GM23248 (cell line): ENCODE measurements around the gene SGPP2. TPM values are rescaled to one million over a fixed set of nuclear protein-coding genes. Genes with fewer than 3 reads are reported as not detected.

ENCODE experiments used
- DNase-seq: peaks from one replicate; pipeline ENCODE4 v3.0.0-alpha.2; 2015
- H2AFZ ChIP-seq: fragments of 200-600 bp; sonication (generic); 2 replicates; pipeline ENCODE4 v1.6.1; 2016; ENCODE audit warnings: antibody characterized with exemption
- H3F3A ChIP-seq: fragments of 200-600 bp; sonication (generic); 2 replicates; pipeline ENCODE4 v1.6.1; 2016; ENCODE audit warnings: mild to moderate bottlenecking, antibody characterized with exemption, mixed run types; ENCODE audit not compliant: insufficient read depth
- H3K27ac ChIP-seq: fragments of 200-600 bp; sonication (generic); 2 replicates; pipeline ENCODE4 v1.5.1; 2016; ENCODE audit warnings: mild to moderate bottlenecking
- H3K27me3 ChIP-seq: fragments of 200-600 bp; sonication (generic); replicated peaks from 2 replicates; pipeline ENCODE4 v1.6.1; 2016; ENCODE audit warnings: mild to moderate bottlenecking; ENCODE audit not compliant: insufficient read depth
- H3K36me3 ChIP-seq: fragments of 200-600 bp; sonication (generic); 2 replicates; pipeline ENCODE4 v1.6.1; 2016; ENCODE audit warnings: low read depth, mild to moderate bottlenecking
- H3K4me1 ChIP-seq: fragments of 200-600 bp; sonication (generic); 2 replicates; pipeline ENCODE4 v1.6.1; 2016; ENCODE audit warnings: mild to moderate bottlenecking; ENCODE audit not compliant: insufficient read depth
- H3K4me2 ChIP-seq: fragments of 200-600 bp; sonication (generic); one replicate; pipeline ENCODE4 v1.6.1; 2016; ENCODE audit warnings: mild to moderate bottlenecking; ENCODE audit not compliant: unreplicated experiment
- H3K4me3 ChIP-seq: fragments of 200-600 bp; sonication (generic); 2 replicates; pipeline ENCODE4 v1.5.1; 2016; ENCODE audit warnings: mild to moderate bottlenecking
- H3K79me2 ChIP-seq: fragments of 200-600 bp; sonication (generic); 2 replicates; pipeline ENCODE4 v1.6.1; 2016; ENCODE audit warnings: mild to moderate bottlenecking; ENCODE audit not compliant: insufficient read depth
- H3K9ac ChIP-seq: fragments of 200-600 bp; sonication (generic); 2 replicates; pipeline ENCODE4 v1.6.1; 2016; ENCODE audit warnings: mild to moderate bottlenecking
- H3K9me2 ChIP-seq: fragments of 200-600 bp; sonication (generic); 2 replicates; pipeline ENCODE4 v1.6.1; 2016; ENCODE audit warnings: mixed run types, mild to moderate bottlenecking, moderate library complexity; ENCODE audit not compliant: insufficient read depth
- H3K9me3 ChIP-seq: fragments of 200-600 bp; sonication (generic); one replicate; pipeline ENCODE4 v1.6.1; 2017; ENCODE audit warnings: low read depth
- H4K20me1 ChIP-seq: fragments of 200-600 bp; sonication (generic); 2 replicates; pipeline ENCODE4 v1.6.0; 2016; ENCODE audit not compliant: insufficient read depth
- EZH2 ChIP-seq: fragments of 200-600 bp; sonication (generic); IDR thresholded peaks from 2 replicates; pipeline ENCODE4 v1.6.1; 2018; ENCODE audit warnings: antibody characterized with exemption, mild to moderate bottlenecking; ENCODE audit not compliant: insufficient read depth, poor library complexity, severe bottlenecking
- EZH2phosphoT487 ChIP-seq: fragments of 200-600 bp; sonication (generic); IDR thresholded peaks from 2 replicates; pipeline ENCODE4 v1.6.1; 2018; ENCODE audit warnings: antibody characterized with exemption, moderate library complexity, mild to moderate bottlenecking, low read depth; ENCODE audit not compliant: insufficient read depth
- WGBS, 2 experiments: methylation state at CpG; one replicate each; pipeline ENCODE4 v1.1.6; 2015 to 2017; ENCODE audit warnings: low lambda C conversion rate in 2 of 2, low coverage in 1 of 2; ENCODE audit errors: missing lambda C conversion rate in 2 of 2; 5-methylcytosine and 5-hydroxymethylcytosine counted together
- in situ Hi-C: fragments of 300-500 bp; cut with MboI; formaldehyde crosslinking; loops from 2 replicates; pipeline ENCODE4 v1.15.0; 2020
- polyA plus RNA-seq: library from polyadenylated mRNA; unstranded; fragments of >200 nt; fragmentation: Nextera tagmentation; extraction: Ambion mirVana; gene quantifications from 2 replicates; pipeline ENCODE4 v1.2.1, GENCODE V29; 2016
- total RNA-seq: library from RNA; depleted of rRNA; stranded (reverse); fragments of >200 nt; shearing (Covaris generic); gene quantifications from 2 replicates; pipeline ENCODE4 v1.2.3, GENCODE V29; 2014

SGPP2 gene
- total and polyA plus RNA-seq, 2 experiments from 2014 or later, result not detected

- H3K36me3 ChIP-seq, result no peaks in the 10 kb centered on the region
- no peaks in the 10 kb centered on the region for H3K9me2 ChIP-seq
- no peak overlapping the region for H3K9ac ChIP-seq
- H3K27me3 ChIP-seq, result no peaks in the 10 kb centered on the region
- no peak overlapping the region for H3K27ac ChIP-seq
- H3K79me2 ChIP-seq, result no peaks in the 10 kb centered on the region
- H4K20me1 ChIP-seq, result no peaks in the 10 kb centered on the region
- no peaks in the 10 kb centered on the region for H3K4me1 ChIP-seq
- 41 to 51% methylated on average over 5 of the region's 5 CpGs for WGBS, 2 experiments
- no peaks in the 10 kb centered on the region for H3F3A ChIP-seq
- no peak for DNase-seq
- H3K9me3 ChIP-seq, result no peaks in the 10 kb centered on the region
- in situ Hi-C loops, result no loop called here
- no peak overlapping the region for H2AFZ ChIP-seq
- TF ChIP-seq EZH2, result no peak
- no peak for TF ChIP-seq EZH2phosphoT487
- H3K4me2 ChIP-seq, result no peak overlapping the region
- no peak overlapping the region for H3K4me3 ChIP-seq
These were observed 101.5 kb downstream of the SGPP2 start for GRCh38 chr2:222525811-222526210.

GRCh38 chr2:222526480-222527277 lies 102.3 kb downstream of the SGPP2 start:
- Histone ChIP-seq H3K9me3 (no peaks in the 10 kb centered on the region), H3K9me2 (no peaks in the 10 kb centered on the region), H3K27me3 (no peaks in the 10 kb centered on the region), H3F3A (no peaks in the 10 kb centered on the region), H4K20me1 (no peaks in the 10 kb centered on the region), H3K36me3 (no peaks in the 10 kb centered on the region), H3K9ac (no peak overlapping the region), H3K4me3 (no peak overlapping the region), H3K79me2 (no peaks in the 10 kb centered on the region), H3K4me2 (no peak overlapping the region), H3K4me1 (no peaks in the 10 kb centered on the region), H2AFZ (no peak overlapping the region), H3K27ac (no peak overlapping the region)
- in situ Hi-C loops, result no loop called here
- TF ChIP-seq EZH2 (no peak), EZH2phosphoT487 (no peak)
- WGBS, 2 experiments, result 40 to 46% methylated on average over 7 of the region's 7 CpGs
- no peak for DNase-seq

- H3F3A ChIP-seq, result no peaks in the 10 kb centered on the region
- H3K79me2 ChIP-seq, result no peaks in the 10 kb centered on the region
- no peaks in the 10 kb centered on the region for H3K36me3 ChIP-seq
- DNase-seq, result no peak
- H2AFZ ChIP-seq, result no peak overlapping the region
- H3K27ac ChIP-seq, result no peak overlapping the region
- WGBS, 2 experiments, result 23 to 28% methylated on average over 5 of the region's 5 CpGs
- H3K4me3 ChIP-seq, result no peak overlapping the region
- TF ChIP-seq EZH2phosphoT487 (no peak), EZH2 (no peak)
- no peaks in the 10 kb centered on the region for H4K20me1 ChIP-seq
- no peaks in the 10 kb centered on the region for H3K9me3 ChIP-seq
- H3K4me2 ChIP-seq, result no peak overlapping the region
- H3K9me2 ChIP-seq, result no peaks in the 10 kb centered on the region
- no peak overlapping the region for H3K9ac ChIP-seq
- H3K27me3 ChIP-seq, result peaks cover 6% of the 10 kb centered on the region; the same call in 1 of the 2 replicates
- in situ Hi-C loops, result no loop called here
- H3K4me1 ChIP-seq, result no peaks in the 10 kb centered on the region
These were observed 108.0 kb downstream of the SGPP2 start for GRCh38 chr2:222532315-222532714.

GRCh38 chr2:222535477-222535876 lies 111.1 kb downstream of the SGPP2 start:
- Histone ChIP-seq H3K4me1 (no peaks in the 10 kb centered on the region), H3K4me3 (no peak overlapping the region), H3K9me2 (no peaks in the 10 kb centered on the region), H3K9me3 (no peaks in the 10 kb centered on the region), H3F3A (no peaks in the 10 kb centered on the region), H3K36me3 (no peaks in the 10 kb centered on the region), H3K79me2 (no peaks in the 10 kb centered on the region), H3K27ac (no peak overlapping the region), H4K20me1 (no peaks in the 10 kb centered on the region), H3K4me2 (no peak overlapping the region), H3K9ac (no peak overlapping the region), H2AFZ (no peak overlapping the region), H3K27me3 (peaks cover 15% of the 10 kb centered on the region; the same call in 1 of the 2 replicates)
- DNase-seq, result no peak
- TF ChIP-seq EZH2 (no peak), EZH2phosphoT487 (no peak)
- in situ Hi-C loops, result no loop called here
- 28 to 43% methylated on average over 6 of the region's 6 CpGs for WGBS, 2 experiments
